GM23248 (cell line): Measurements from ENCODE around the gene TANGO6. TPM values are rescaled to one million over a fixed set of nuclear protein-coding genes. Genes with fewer than 3 reads are reported as not detected.

Experiments used
- DNase-seq: peaks from one replicate; pipeline ENCODE4 v3.0.0-alpha.2; 2015
- H2AFZ ChIP-seq: fragments of 200-600 bp; sonication (generic); 2 replicates; pipeline ENCODE4 v1.6.1; 2016; ENCODE audit warnings: antibody characterized with exemption
- H3F3A ChIP-seq: fragments of 200-600 bp; sonication (generic); 2 replicates; pipeline ENCODE4 v1.6.1; 2016; ENCODE audit warnings: mild to moderate bottlenecking, antibody characterized with exemption, mixed run types; ENCODE audit not compliant: insufficient read depth
- H3K27ac ChIP-seq: fragments of 200-600 bp; sonication (generic); 2 replicates; pipeline ENCODE4 v1.5.1; 2016; ENCODE audit warnings: mild to moderate bottlenecking
- H3K27me3 ChIP-seq: fragments of 200-600 bp; sonication (generic); replicated peaks from 2 replicates; pipeline ENCODE4 v1.6.1; 2016; ENCODE audit warnings: mild to moderate bottlenecking; ENCODE audit not compliant: insufficient read depth
- H3K36me3 ChIP-seq: fragments of 200-600 bp; sonication (generic); 2 replicates; pipeline ENCODE4 v1.6.1; 2016; ENCODE audit warnings: low read depth, mild to moderate bottlenecking
- H3K4me1 ChIP-seq: fragments of 200-600 bp; sonication (generic); 2 replicates; pipeline ENCODE4 v1.6.1; 2016; ENCODE audit warnings: mild to moderate bottlenecking; ENCODE audit not compliant: insufficient read depth
- H3K4me2 ChIP-seq: fragments of 200-600 bp; sonication (generic); one replicate; pipeline ENCODE4 v1.6.1; 2016; ENCODE audit warnings: mild to moderate bottlenecking; ENCODE audit not compliant: unreplicated experiment
- H3K4me3 ChIP-seq: fragments of 200-600 bp; sonication (generic); 2 replicates; pipeline ENCODE4 v1.5.1; 2016; ENCODE audit warnings: mild to moderate bottlenecking
- H3K79me2 ChIP-seq: fragments of 200-600 bp; sonication (generic); 2 replicates; pipeline ENCODE4 v1.6.1; 2016; ENCODE audit warnings: mild to moderate bottlenecking; ENCODE audit not compliant: insufficient read depth
- H3K9ac ChIP-seq: fragments of 200-600 bp; sonication (generic); 2 replicates; pipeline ENCODE4 v1.6.1; 2016; ENCODE audit warnings: mild to moderate bottlenecking
- H3K9me2 ChIP-seq: fragments of 200-600 bp; sonication (generic); 2 replicates; pipeline ENCODE4 v1.6.1; 2016; ENCODE audit warnings: mixed run types, mild to moderate bottlenecking, moderate library complexity; ENCODE audit not compliant: insufficient read depth
- H3K9me3 ChIP-seq: fragments of 200-600 bp; sonication (generic); one replicate; pipeline ENCODE4 v1.6.1; 2017; ENCODE audit warnings: low read depth
- H4K20me1 ChIP-seq: fragments of 200-600 bp; sonication (generic); 2 replicates; pipeline ENCODE4 v1.6.0; 2016; ENCODE audit not compliant: insufficient read depth
- EZH2 ChIP-seq: fragments of 200-600 bp; sonication (generic); IDR thresholded peaks from 2 replicates; pipeline ENCODE4 v1.6.1; 2018; ENCODE audit warnings: antibody characterized with exemption, mild to moderate bottlenecking; ENCODE audit not compliant: insufficient read depth, poor library complexity, severe bottlenecking
- EZH2phosphoT487 ChIP-seq: fragments of 200-600 bp; sonication (generic); IDR thresholded peaks from 2 replicates; pipeline ENCODE4 v1.6.1; 2018; ENCODE audit warnings: antibody characterized with exemption, moderate library complexity, mild to moderate bottlenecking, low read depth; ENCODE audit not compliant: insufficient read depth
- WGBS, 2 experiments: methylation state at CpG; one replicate each; pipeline ENCODE4 v1.1.6; 2015 to 2017; ENCODE audit warnings: low lambda C conversion rate in 2 of 2, low coverage in 1 of 2; ENCODE audit errors: missing lambda C conversion rate in 2 of 2; 5-methylcytosine and 5-hydroxymethylcytosine counted together
- in situ Hi-C: fragments of 300-500 bp; cut with MboI; formaldehyde crosslinking; loops from 2 replicates; pipeline ENCODE4 v1.15.0; 2020
- polyA plus RNA-seq: library from polyadenylated mRNA; unstranded; fragments of >200 nt; fragmentation: Nextera tagmentation; extraction: Ambion mirVana; gene quantifications from 2 replicates; pipeline ENCODE4 v1.2.1, GENCODE V29; 2016
- total RNA-seq: library from RNA; depleted of rRNA; stranded (reverse); fragments of >200 nt; shearing (Covaris generic); gene quantifications from 2 replicates; pipeline ENCODE4 v1.2.3, GENCODE V29; 2014

Gene TANGO6
- total and polyA plus RNA-seq, 2 experiments from 2014 or later = 7.8 to 12.8 TPM

GRCh38 chr16:69088684-69089083 lies 245.4 kb downstream of the TANGO6 start:
- no peak for DNase-seq

GRCh38 chr16:69089091-69089910 lies 246.0 kb downstream of the TANGO6 start:
- in situ Hi-C loops = no loop called here
- H3K4me2 ChIP-seq = no peak overlapping the region
- DNase-seq = no peak

More at GRCh38 chr16:69088684-69089083, 245.4 kb downstream of the TANGO6 start:
- no peaks in the 10 kb centered on the region for H3K36me3 ChIP-seq
- no peak for TF ChIP-seq EZH2phosphoT487
- no peak for TF ChIP-seq EZH2
- no peaks in the 10 kb centered on the region for H4K20me1 ChIP-seq
- no peaks in the 10 kb centered on the region for H3F3A ChIP-seq
- H3K4me3 ChIP-seq = no peak overlapping the region
- H3K9me3 ChIP-seq = no peaks in the 10 kb centered on the region
- no peak overlapping the region for H3K9ac ChIP-seq
- in situ Hi-C loops = no loop called here
- no peak overlapping the region for H3K4me2 ChIP-seq
- WGBS, 2 experiments = 76 to 77% methylated on average over 4 of the region's 4 CpGs
- no peak overlapping the region for H2AFZ ChIP-seq
- no peak overlapping the region for H3K27ac ChIP-seq
- no peaks in the 10 kb centered on the region for H3K27me3 ChIP-seq
- H3K4me1 ChIP-seq = peaks cover 13% of the 10 kb centered on the region
- no peaks in the 10 kb centered on the region for H3K79me2 ChIP-seq
- H3K9me2 ChIP-seq = no peaks in the 10 kb centered on the region

GRCh38 chr16:69093974-69094373 lies 250.6 kb downstream of the TANGO6 start:
- Histone ChIP-seq H3K79me2 (no peaks in the 10 kb centered on the region), H3K27ac (no peak overlapping the region), H2AFZ (no peak overlapping the region), H3K4me2 (no peak overlapping the region), H3K4me1 (no peaks in the 10 kb centered on the region), H3K9me2 (no peaks in the 10 kb centered on the region), H3F3A (no peaks in the 10 kb centered on the region), H3K27me3 (no peaks in the 10 kb centered on the region), H3K9ac (no peak overlapping the region), H3K9me3 (no peaks in the 10 kb centered on the region), H3K4me3 (no peak overlapping the region), H4K20me1 (no peaks in the 10 kb centered on the region), H3K36me3 (no peaks in the 10 kb centered on the region)
- WGBS, 2 experiments = 54 to 59% methylated on average over 3 of the region's 3 CpGs
- no peak for TF ChIP-seq EZH2
- no peak for TF ChIP-seq EZH2phosphoT487
- DNase-seq = no peak
- in situ Hi-C loops = no loop called here

More at GRCh38 chr16:69089091-69089910, 246.0 kb downstream of the TANGO6 start:
- no peaks in the 10 kb centered on the region for H3K9me3 ChIP-seq
- H3K27me3 ChIP-seq = no peaks in the 10 kb centered on the region
- no peaks in the 10 kb centered on the region for H3F3A ChIP-seq
- H3K79me2 ChIP-seq = no peaks in the 10 kb centered on the region
- no peaks in the 10 kb centered on the region for H4K20me1 ChIP-seq
- TF ChIP-seq EZH2 = no peak
- H3K9ac ChIP-seq = no peak overlapping the region
- peaks cover 7% of the 10 kb centered on the region for H3K4me1 ChIP-seq
- H3K36me3 ChIP-seq = no peaks in the 10 kb centered on the region
- H3K9me2 ChIP-seq = no peaks in the 10 kb centered on the region
- H2AFZ ChIP-seq = no peak overlapping the region
- H3K27ac ChIP-seq = no peak overlapping the region
- WGBS, 2 experiments = 50 to 61% methylated on average over 16 of the region's 16 CpGs
- H3K4me3 ChIP-seq = no peak overlapping the region

GRCh38 chr16:69094501-69094900 lies 251.2 kb downstream of the TANGO6 start:
- H3K27me3 ChIP-seq = no peaks in the 10 kb centered on the region
- H3K79me2 ChIP-seq = no peaks in the 10 kb centered on the region
- no peak overlapping the region for H3K4me3 ChIP-seq
- 65 to 68% methylated on average over 5 of the region's 5 CpGs for WGBS, 2 experiments
- TF ChIP-seq EZH2phosphoT487 (no peak), EZH2 (no peak)
- no peaks in the 10 kb centered on the region for H3F3A ChIP-seq
- no peak overlapping the region for H3K27ac ChIP-seq
- no peaks in the 10 kb centered on the region for H3K9me2 ChIP-seq
- no peaks in the 10 kb centered on the region for H4K20me1 ChIP-seq
- in situ Hi-C loops = no loop called here
- no peaks in the 10 kb centered on the region for H3K36me3 ChIP-seq
- H3K4me1 ChIP-seq = no peaks in the 10 kb centered on the region
- no peak overlapping the region for H2AFZ ChIP-seq
- H3K9ac ChIP-seq = no peak overlapping the region
- H3K9me3 ChIP-seq = no peaks in the 10 kb centered on the region
- no peak overlapping the region for H3K4me2 ChIP-seq
- no peak for DNase-seq
